GM18505 (cell line): ENCODE results near the gene ASXL2.
A peak's percentile ranks its signal among the peaks of the same experiment; 100 is the strongest.

ENCODE experiments used
- ATAC-seq: cut with Tn5 transposase; IDR thresholded peaks from one replicate; pipeline ENCODE4 v1.9.1; 2021; ENCODE audit not compliant: unreplicated experiment
- POLR2A ChIP-seq: IDR thresholded peaks from 4 replicates; pipeline ENCODE4 v1.6.1; 2011; ENCODE audit warnings: borderline replicate concordance; ENCODE audit not compliant: insufficient read depth, insufficient read length; ENCODE audit errors: extremely low read depth

The ASXL2 gene

GRCh38 chr2:25788457-25788856, 89.8 kb downstream of the ASXL2 start:
- no peak for TF ChIP-seq POLR2A

GRCh38 chr2:25787020-25787419, 91.3 kb downstream of the ASXL2 start:
- no peak for ATAC-seq
- no peak for TF ChIP-seq POLR2A

More at GRCh38 chr2:25788457-25788856, 89.8 kb downstream of the ASXL2 start:
- no peak for ATAC-seq

DNA sequence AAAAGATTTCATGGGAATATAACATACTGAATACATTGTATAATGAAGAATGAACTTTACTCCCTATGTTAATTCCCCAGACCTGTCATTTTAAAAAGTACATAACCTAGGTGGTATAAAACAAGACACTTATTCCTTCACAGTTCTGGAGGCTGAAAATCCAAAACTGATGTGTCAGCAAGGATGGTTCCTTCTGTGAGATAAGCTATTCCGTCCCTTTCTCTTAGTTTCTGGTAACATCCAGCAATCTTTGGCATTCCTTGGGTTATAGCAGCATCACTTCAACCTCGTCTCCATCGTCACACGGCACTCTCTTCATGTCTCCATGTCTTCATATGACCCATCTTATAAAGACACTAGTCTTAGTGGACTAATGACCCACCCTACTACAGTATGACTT, 93.9 kb downstream of the ASXL2 start:
- ATAC-seq: no peak
- TF ChIP-seq POLR2A: no peak

DNA sequence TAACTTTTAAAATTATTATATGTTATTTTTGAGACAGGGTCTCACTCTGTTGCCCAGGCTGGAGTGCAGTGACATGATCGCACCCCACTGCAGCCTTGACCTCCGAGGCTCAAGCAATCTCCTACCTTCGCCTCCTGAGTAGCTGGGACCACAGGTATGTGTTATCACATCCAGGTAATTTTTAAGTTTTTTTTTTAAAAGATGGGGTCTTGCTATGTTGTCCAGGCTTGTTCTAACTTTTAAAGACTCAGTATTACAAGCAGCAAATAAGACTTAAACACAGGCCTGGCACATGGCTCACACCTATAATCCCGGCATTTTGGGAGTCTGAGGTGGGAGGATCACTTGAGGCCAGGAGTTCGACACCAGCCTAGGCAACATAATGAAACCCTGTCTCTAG, 101.2 kb downstream of the ASXL2 start:
- no peak for ATAC-seq
- no peak for TF ChIP-seq POLR2A

DNA sequence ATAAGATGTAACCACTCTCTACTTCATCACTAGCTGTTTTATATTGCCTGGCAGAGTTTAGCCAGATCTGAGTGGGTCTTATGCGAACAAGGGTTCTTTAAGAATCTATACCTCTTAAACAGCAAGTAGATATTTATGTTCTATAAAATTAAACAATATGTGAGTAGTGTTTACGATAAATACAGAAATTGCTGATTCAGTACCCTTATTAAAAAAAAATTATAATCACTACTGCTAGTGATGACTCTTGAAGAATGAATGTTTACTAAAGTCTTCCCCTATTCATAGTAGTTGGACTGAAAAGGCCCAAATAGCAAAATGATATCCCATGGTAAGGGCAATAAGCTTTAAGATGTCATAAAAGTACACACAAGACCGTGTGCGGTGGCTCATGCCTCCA, 106.2 kb downstream of the ASXL2 start:
- ATAC-seq: no peak
- TF ChIP-seq POLR2A: no peak

DNA sequence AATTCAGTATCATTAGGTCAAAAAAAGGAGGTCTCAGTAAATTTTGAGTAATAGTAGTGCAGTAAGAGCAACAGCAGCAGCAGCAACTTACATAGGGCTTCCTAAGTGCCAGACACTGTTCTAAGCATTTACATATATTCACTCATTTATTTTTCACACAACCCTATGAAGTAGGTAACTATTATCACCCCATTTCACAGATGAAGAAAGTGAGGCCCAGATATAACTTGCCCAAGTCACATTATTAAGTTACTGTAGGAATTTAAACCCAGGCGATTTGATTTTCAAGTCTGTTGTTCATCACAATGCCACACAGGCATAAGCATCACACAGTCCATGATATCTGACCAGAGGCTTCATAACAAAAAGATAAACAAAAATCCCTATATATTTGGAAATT, 114.7 kb downstream of the ASXL2 start:
- no peak for TF ChIP-seq POLR2A
- ATAC-seq: no peak

- TF ChIP-seq POLR2A: no peak
- ATAC-seq: no peak
Observed at GRCh38 chr2:25760297-25760696, 118.0 kb downstream of the ASXL2 start.

- no peak for ATAC-seq
- TF ChIP-seq POLR2A: no peak
Observed at GRCh38 chr2:25758348-25758747, 119.9 kb downstream of the ASXL2 start.

DNA sequence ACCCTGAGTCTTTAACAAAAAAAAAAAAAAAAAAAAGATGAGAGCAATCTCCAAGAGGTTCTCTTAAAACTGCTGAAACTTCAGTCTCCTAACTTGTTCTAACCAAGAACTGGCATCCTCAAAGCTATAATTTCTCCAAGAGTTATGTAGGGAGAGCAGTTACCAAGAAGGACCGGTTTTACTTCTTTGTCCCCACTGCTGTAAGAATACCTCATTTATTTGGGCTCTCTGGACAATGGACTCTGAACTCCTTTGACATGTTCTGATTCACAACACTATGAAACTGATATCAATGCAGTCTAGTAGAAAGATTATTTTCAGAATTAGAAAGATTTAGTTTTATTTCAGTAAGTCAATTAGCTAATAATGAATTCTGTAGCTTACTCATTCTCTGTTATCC, 120.4 kb downstream of the ASXL2 start:
- no peak for ATAC-seq
- no peak for TF ChIP-seq POLR2A

- TF ChIP-seq POLR2A: no peak
- no peak for ATAC-seq
Observed at GRCh38 chr2:25756536-25756935, 121.8 kb downstream of the ASXL2 start.

DNA sequence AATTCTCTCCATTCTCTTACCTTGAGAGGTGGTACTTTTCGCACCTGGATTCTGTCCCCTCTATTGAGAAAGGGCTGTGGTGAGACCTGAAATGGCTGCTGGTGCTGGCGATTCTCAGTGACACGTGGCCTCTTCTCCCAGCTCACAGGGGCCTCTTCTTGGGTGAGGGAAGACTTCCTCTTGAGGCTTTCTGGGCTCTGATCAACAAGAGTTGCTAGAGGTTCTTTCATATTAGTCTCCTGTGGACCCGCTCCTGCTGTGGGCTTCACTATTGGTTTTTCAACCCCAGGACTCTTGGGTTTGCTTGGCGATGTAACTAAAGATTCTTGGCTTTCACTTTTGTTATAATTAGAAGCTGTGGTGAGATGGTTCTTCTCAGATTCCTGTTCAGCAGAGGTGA, 128.6 kb downstream of the ASXL2 start:
- no peak for ATAC-seq
- no peak for TF ChIP-seq POLR2A

DNA sequence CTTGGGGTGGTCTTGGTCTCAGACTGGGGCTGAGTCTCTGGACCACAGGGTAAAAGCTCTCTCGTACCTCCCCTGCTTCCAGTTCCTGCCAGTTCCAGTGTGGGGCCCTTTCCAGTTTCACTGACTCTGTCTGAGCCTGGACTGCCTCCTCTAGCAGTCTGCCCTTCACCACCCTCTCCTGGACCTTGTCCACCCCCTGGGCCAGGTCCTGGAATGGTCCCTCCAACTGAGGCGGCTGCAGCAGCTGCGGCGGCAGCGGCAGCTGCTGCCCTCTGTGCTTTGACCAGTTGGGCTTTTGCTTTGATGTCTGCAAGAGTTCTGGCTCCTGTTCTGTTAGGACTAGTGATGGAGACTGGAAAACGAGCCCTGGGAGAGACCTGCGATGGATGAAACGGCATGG, 134.2 kb downstream of the ASXL2 start:
- no peak for TF ChIP-seq POLR2A
- ATAC-seq: no peak

GRCh38 chr2:25743132-25743830, 135.0 kb downstream of the ASXL2 start:
- ATAC-seq: peak; percentile 75
- TF ChIP-seq POLR2A: no peak

DNA sequence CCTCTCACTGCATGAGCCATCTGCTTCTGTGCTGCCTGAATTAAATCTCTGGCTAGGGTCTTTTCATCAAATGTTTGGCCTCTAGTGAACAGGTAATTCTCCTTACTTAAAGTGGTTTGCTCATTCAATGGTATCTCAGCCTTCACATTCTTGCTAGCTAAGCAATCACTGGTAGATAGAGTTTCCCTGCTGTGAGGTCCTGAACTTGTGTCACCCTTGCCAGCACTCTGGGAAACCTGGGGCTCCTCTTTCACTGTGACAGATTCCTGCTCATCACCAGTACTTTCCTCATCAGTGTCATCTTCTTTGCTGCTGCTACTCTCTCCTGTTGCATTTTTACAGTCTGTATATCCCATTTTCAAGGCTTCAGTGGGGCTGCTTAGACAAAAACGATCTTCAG, 135.8 kb downstream of the ASXL2 start:
- ATAC-seq: no peak

More for the DNA sequence above, 135.8 kb downstream of the ASXL2 start:
- no peak for TF ChIP-seq POLR2A
